Esophagus muscularis mucosa (tissue), 4 donors: ENCODE results near the gene TIMP2. TPM values are rescaled to one million over a fixed set of nuclear protein-coding genes. Genes with fewer than 3 reads are reported as not detected.

Experiments
- DNase-seq: peaks from one replicate; pipeline ENCODE4 v3.0.0-alpha.2; 2017; ENCODE audit errors: extremely low spot score
- H3K27ac ChIP-seq, 4 donors: fragments of 200-600 bp; sonication (generic); replicated peaks in 1 of 4; 1 replicate in 3 of 4; 2 replicates in 1 of 4; pipeline ENCODE4 v1.5.1; 2016 to 2019; ENCODE audit warnings: mild to moderate bottlenecking in 1 of 4
- H3K27me3 ChIP-seq, 4 donors: fragments of 200-600 bp; sonication (generic); one replicate each; pipeline versions ENCODE4 v1.5.1 to v1.6.0; 2016 to 2019
- H3K36me3 ChIP-seq, 4 donors: fragments of 200-600 bp; sonication (generic); one replicate each; pipeline ENCODE4 v1.5.1; 2016 to 2019
- H3K4me1 ChIP-seq, 4 donors: fragments of 200-600 bp; sonication (generic); one replicate each; pipeline ENCODE4 v1.5.1; 2016 to 2019
- H3K4me3 ChIP-seq, 4 donors: fragments of 200-600 bp; sonication (generic); 1 replicate in 2 of 4; 2 replicates in 2 of 4; pipeline ENCODE4 v1.5.1; 2016 to 2019; ENCODE audit warnings: mild to moderate bottlenecking in 4 of 4, moderate library complexity in 1 of 4
- H3K9me3 ChIP-seq, 4 donors: fragments of 200-600 bp; sonication (generic); 1 replicate in 3 of 4; 2 replicates in 1 of 4; pipeline ENCODE4 v1.5.1; 2016 to 2019
- CTCF ChIP-seq, 3 experiments: fragments of 200-600 bp in 2 of 3; fragments of 450-650 bp in 1 of 3; sonication (generic) in 2 of 3; IDR thresholded peaks; one replicate each; pipeline ENCODE4 v1.5.1; 2017 to 2019; ENCODE audit warnings: antibody characterized with exemption in 3 of 3, mild to moderate bottlenecking in 2 of 3, moderate library complexity in 1 of 3
- EP300 ChIP-seq: sonication (generic); formaldehyde crosslinking; IDR thresholded peaks from one replicate; pipeline ENCODE4 v1.6.1; 2017; ENCODE audit warnings: antibody characterized with exemption
- POLR2A ChIP-seq: fragments of 450-650 bp; IDR thresholded peaks from one replicate; pipeline ENCODE4 v1.6.1; 2017; ENCODE audit warnings: antibody characterized with exemption, moderate library complexity, mild to moderate bottlenecking, low read depth
- POLR2AphosphoS5 ChIP-seq, 2 donors: sonication (generic); formaldehyde crosslinking; IDR thresholded peaks; one replicate each; pipeline ENCODE4 v1.6.1; 2017; ENCODE audit warnings: antibody characterized with exemption in 2 of 2
- WGBS: methylation state at CpG from one replicate; pipeline ENCODE4 v1.1.5; 2018; 5-methylcytosine and 5-hydroxymethylcytosine counted together
- intact Hi-C: fragments of 100-400 bp; cut with DNase I; formaldehyde crosslinking; loops from one replicate; pipeline ENCODE4 v1.15.1; 2023
- total RNA-seq, 4 donors: library from RNA; depleted of rRNA; stranded (reverse); fragments of >200 nt; gene quantifications; one replicate each; pipeline versions ENCODE4 v1.1.0 to v1.2.1, GENCODE V29; 2016

Gene TIMP2
- total RNA-seq, 4 donors from 2014 or later = 177 to 315 (median 229) TPM

GRCh38 chr17:78805301-78805700 is 119.9 kb downstream of the TIMP2 start:
- H3K9me3 ChIP-seq = no peaks in the 10 kb centered on the region
- no peak for TF ChIP-seq CTCF (IDR thresholded peaks at IDR 0.05)
- no peak for TF ChIP-seq POLR2A
- TF ChIP-seq POLR2AphosphoS5 (IDR thresholded peaks at IDR 0.05) = no peak
- TF ChIP-seq EP300 = no peak
- no peaks in the 10 kb centered on the region for H3K27me3 ChIP-seq
- peaks cover 61 to 94% (median 91%) of the 10 kb centered on the region in 4 donors for H3K36me3 ChIP-seq
- peaks cover 3 to 23% (median 13%) of the 10 kb centered on the region in 4 donors for H3K4me1 ChIP-seq
- no peak overlapping the region for H3K4me3 ChIP-seq
- H3K27ac ChIP-seq = peak overlapping the region; percentile 34 to 63 (median 48)
- no peak for DNase-seq
- 90% methylated on average over 14 of the region's 14 CpGs for WGBS
- intact Hi-C loops = no loop called here

- H3K4me1 ChIP-seq = peaks cover 4 to 24% (median 15%) of the 10 kb centered on the region in 4 donors
- WGBS = 75% methylated on average over 11 of the region's 11 CpGs
- no peaks in the 10 kb centered on the region for H3K9me3 ChIP-seq
- intact Hi-C loops = no loop called here
- no peak for DNase-seq
- H3K4me3 ChIP-seq = no peak overlapping the region
- TF ChIP-seq CTCF (IDR thresholded peaks at IDR 0.05) (no peak), EP300 (peak; percentile 24), POLR2A (no peak), POLR2AphosphoS5 (IDR thresholded peaks at IDR 0.05) (peak; percentile 49 to 72)
- H3K36me3 ChIP-seq = peaks cover 59 to 92% (median 88%) of the 10 kb centered on the region in 4 donors
- no peaks in the 10 kb centered on the region for H3K27me3 ChIP-seq
- H3K27ac ChIP-seq = peak overlapping the region; percentile 34 to 63 (median 48)
These were observed 120.4 kb downstream of the TIMP2 start for GRCh38 chr17:78804777-78805176.

GRCh38 chr17:78803186-78803845 is 121.9 kb downstream of the TIMP2 start:
- no peak for DNase-seq
- Histone ChIP-seq H3K36me3 (peaks cover 56 to 91% (median 89%) of the 10 kb centered on the region in 4 donors), H3K27me3 (no peaks in the 10 kb centered on the region), H3K9me3 (no peaks in the 10 kb centered on the region), H3K4me3 (peak overlapping the region in 1 of 4 donors; percentile 19), H3K27ac (peak overlapping the region; percentile 4 to 35 (median 10)), H3K4me1 (peaks cover 4 to 30% (median 15%) of the 10 kb centered on the region in 4 donors)
- TF ChIP-seq POLR2AphosphoS5 (IDR thresholded peaks at IDR 0.05) (no peak), POLR2A (no peak)
- 79% methylated on average over 17 of the region's 21 CpGs for WGBS
- intact Hi-C loops = no loop called here

Other genes with a start within 250 kb of the TIMP2 start
- gene CYTH1, start 143.1 kb downstream of the TIMP2 start, total RNA-seq = 10 to 100 TPM; 25.7 to 39.4 (median 35.7) TPM
- gene USP36, start 84.6 kb downstream of the TIMP2 start, total RNA-seq = 10 to 100 TPM; 23.3 to 44.7 (median 32.2) TPM
- gene CEP295NL, start 22.2 kb downstream of the TIMP2 start, total RNA-seq = 1 to 10 TPM in 3 of 4 donors, under 1 TPM in 1; 0.78 to 6.6 (median 2.3) TPM
- gene LGALS3BP, start 54.5 kb upstream of the TIMP2 start, total RNA-seq = 100 to 1,000 TPM; 106 to 284 (median 197) TPM
- 10 to 100 TPM; 21.2 to 33.7 (median 27.0) TPM for gene CANT1, start 84.4 kb upstream of the TIMP2 start, total RNA-seq
- gene C1QTNF1, start 98.8 kb upstream of the TIMP2 start, total RNA-seq = 100 to 1,000 TPM in 1 of 4 donors, 10 to 100 TPM in 3; 31.1 to 115 (median 70.4) TPM
- gene ENGASE, start 149.4 kb upstream of the TIMP2 start, total RNA-seq = 10 to 100 TPM; 10.4 to 23.7 (median 19.1) TPM